Motor neuron (in vitro differentiated cells): Measurements from ENCODE around the gene RANBP9. TPM values are rescaled to one million over a fixed set of nuclear protein-coding genes. Genes with fewer than 3 reads are reported as not detected.

Source experiments
- ATAC-seq, 8 experiments: fragments of 200-7000 bp; cut with Tn5 transposase; replicated peaks in 6 of 8; 2 replicates each; pipeline ENCODE4 v1.8.0; 2021; ENCODE audit warnings: mild to moderate bottlenecking in 8 of 8, moderate library complexity in 8 of 8
- H3K27ac ChIP-seq, 2 donors: fragments of 250-450 bp; sonication (Bioruptor Pico); 2 replicates each; pipeline ENCODE4 v1.9.0; 2021; ENCODE audit warnings: antibody characterized with exemption in 2 of 2, mild to moderate bottlenecking in 2 of 2, moderate library complexity in 1 of 2
- H3K4me1 ChIP-seq, 2 donors: fragments of 250-450 bp; sonication (Bioruptor Pico); replicated peaks in 1 of 2; 2 replicates each; pipeline ENCODE4 v1.6.1; 2021; ENCODE audit warnings: antibody characterized with exemption in 2 of 2, mild to moderate bottlenecking in 2 of 2, moderate library complexity in 1 of 2
- H3K4me3 ChIP-seq, 5 donors: fragments of 250-450 bp; sonication (Bioruptor Pico); 2 replicates each; pipeline ENCODE4 v1.9.0; 2021; ENCODE audit warnings: antibody characterized with exemption in 5 of 5, mild to moderate bottlenecking in 5 of 5, moderate library complexity in 4 of 5
- WGBS, 10 experiments: fragments of 450-650 bp; shearing (Covaris generic); methylation state at CpG; one replicate each; pipeline ENCODE4 v1.0.0; 2022; 5-methylcytosine and 5-hydroxymethylcytosine counted together
- in situ Hi-C, 9 experiments: fragments of 400-800 bp; cut with MboI; loops; one replicate each; pipeline ENCODE4 v1.15.0; 2021; ENCODE audit warnings: low sequenced_read_pairs in 9 of 9, low pct_unique_long_range_greater_than_20kb in 2 of 9; ENCODE audit not compliant: unreplicated experiment in 9 of 9
- total RNA-seq, 8 experiments: library from RNA; unstranded; fragments of 300-600 nt; gene quantifications; 2 replicates each; pipeline versions ENCODE4 v1.2.3 to v1.2.4, GENCODE V29; 2022

RANBP9 gene
- total RNA-seq, 8 experiments from 2014 or later = 23.4 to 47.8 (median 37.9) TPM

DNA sequence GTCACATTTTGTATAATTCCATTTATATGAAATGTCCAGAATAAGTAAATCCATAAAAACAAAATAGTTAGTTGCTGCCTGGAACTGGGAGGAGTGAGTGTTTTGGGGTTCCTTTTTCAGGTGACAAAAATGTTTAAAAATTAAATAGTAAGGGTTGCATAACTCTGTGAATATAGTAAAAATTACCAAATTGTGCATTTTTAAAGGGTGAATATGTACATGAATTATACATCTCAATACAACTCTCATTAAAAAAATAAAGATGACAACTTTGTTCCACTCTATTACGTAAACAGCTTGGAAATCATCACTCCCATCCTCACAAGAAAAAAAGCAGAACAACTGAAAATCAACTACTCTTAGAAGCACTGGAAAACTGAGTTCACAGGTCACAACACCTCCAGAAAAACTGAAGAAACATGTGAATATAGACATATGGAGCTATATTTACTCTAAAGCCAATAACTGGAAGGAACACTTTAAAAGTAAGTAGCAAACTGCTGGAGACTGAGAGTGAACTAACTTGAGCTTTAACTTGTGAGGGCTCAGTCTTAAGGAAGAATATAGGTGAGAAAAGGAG is 40.0 kb downstream of the RANBP9 start:
- 20 to 100% (median 94%) methylated on average over 1 of the region's 1 CpG for WGBS, 10 experiments
- in situ Hi-C loops = no loop called here
- Histone ChIP-seq H3K4me3 (no peak overlapping the region), H3K4me1 (no peaks in the 10 kb centered on the region), H3K27ac (no peak overlapping the region)
- peak in 3 of 8 experiments; percentile 30 to 55 (median 41) for ATAC-seq

DNA sequence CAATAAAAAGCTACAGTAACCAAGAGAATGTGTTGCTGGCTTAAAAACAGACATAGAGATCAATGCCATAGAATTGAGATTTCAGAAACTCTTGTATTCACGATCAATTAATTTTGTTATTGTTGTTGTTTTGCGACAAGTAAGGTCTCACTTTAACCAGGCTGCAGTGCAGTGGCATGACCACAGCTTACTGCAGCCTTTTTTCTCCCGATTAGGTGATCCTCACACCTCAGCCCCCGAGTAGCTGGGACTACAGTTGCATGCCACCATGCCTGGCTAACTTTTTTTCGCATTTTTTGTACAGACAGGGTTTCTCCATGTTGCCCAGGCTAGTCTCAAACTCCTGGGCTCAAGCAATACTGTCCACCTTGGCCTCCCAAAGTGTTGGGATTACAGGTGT is 42.2 kb downstream of the RANBP9 start:
- in situ Hi-C loops = no loop called here
- 70 to 100% (median 94%) methylated on average over 2 to 5 of the region's 5 CpGs; no CpG with 5 or more reads in 1 of the 10 experiments for WGBS, 10 experiments
- Histone ChIP-seq H3K27ac (no peak overlapping the region), H3K4me1 (no peaks in the 10 kb centered on the region), H3K4me3 (no peak overlapping the region)
- no peak for ATAC-seq

- in situ Hi-C loops = no loop called here
- no peak overlapping the region for H3K27ac ChIP-seq
- ATAC-seq = no peak
- H3K4me3 ChIP-seq = no peak overlapping the region
- WGBS, 10 experiments = 28 to 100% (median 75%) methylated on average over 1 to 2 of the region's 2 CpGs
- H3K4me1 ChIP-seq = no peaks in the 10 kb centered on the region
Observed at GRCh38 chr6:13668291-13668928, 43.2 kb downstream of the RANBP9 start.

DNA sequence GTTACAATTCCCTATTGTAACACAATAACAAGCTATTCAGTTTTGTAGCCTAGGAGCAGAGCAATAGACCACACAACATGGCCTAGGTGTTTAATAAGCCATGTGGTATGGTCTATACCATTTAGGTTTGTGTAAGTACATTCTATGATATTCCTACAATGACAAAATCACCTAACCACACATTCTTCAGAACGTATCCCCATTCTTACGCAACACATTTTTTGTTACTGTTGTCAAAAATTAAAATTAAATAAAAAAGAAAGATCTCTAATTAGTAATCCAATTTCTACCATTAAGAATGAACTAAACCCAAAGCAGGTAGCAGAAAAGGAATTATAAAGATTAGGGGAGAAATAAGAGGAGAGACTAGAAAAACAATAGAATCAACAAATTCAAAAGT is 44.0 kb downstream of the RANBP9 start:
- no peaks in the 10 kb centered on the region for H3K4me1 ChIP-seq
- ATAC-seq = no peak
- H3K27ac ChIP-seq = no peak overlapping the region
- WGBS, 10 experiments = 65 to 100% (median 96%) methylated on average over 2 of the region's 2 CpGs
- no peak overlapping the region for H3K4me3 ChIP-seq
- in situ Hi-C loops = no loop called here

DNA sequence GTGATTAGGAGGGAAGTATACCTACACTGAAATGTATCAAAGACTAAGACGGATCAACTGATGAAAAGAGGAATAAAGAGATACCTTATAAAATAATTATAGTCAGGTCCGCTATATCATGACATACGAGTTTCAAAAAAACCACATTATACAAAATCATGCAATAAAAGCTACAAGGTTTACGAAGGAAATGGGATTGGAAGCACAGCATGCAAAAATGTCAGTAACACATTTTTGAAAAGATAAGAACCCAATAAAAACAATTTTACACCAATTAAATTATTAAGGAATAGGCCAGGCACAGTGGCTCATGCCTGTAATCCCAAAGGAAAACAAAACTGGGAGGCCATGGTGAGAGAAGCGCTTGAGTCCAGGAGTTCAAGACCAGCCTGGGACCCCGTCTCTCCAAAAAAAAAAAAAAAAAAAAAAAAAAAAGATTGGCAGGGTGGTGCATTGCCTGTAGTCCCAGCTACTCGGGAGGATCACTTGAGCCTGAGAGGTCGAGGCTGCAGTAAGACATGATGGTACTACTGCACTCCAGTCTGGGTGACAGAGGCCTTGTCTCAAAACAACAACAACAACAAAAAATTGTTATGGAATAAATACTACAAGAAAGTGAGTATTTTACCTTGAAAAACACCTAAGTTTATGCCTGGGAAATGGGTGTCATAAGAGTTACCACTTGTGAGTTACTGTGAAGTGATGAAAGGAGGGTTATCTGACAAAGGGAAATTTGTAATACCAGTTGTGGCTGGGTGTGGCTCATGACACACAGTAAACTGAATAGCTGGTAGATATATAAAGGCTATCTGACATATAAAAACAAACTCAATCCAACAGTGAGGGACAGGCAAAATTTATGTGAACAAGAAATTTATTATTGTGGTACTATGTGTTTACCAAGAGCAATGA is 45.2 kb downstream of the RANBP9 start:
- Histone ChIP-seq H3K4me3 (no peak overlapping the region), H3K4me1 (no peaks in the 10 kb centered on the region), H3K27ac (no peak overlapping the region)
- WGBS, 10 experiments = 85 to 100% (median 94%) methylated on average over 1 to 8 of the region's 8 CpGs
- peak in 2 of 8 experiments; percentile 38 to 58 for ATAC-seq
- in situ Hi-C loops = no loop called here

- Histone ChIP-seq H3K4me3 (no peak overlapping the region), H3K4me1 (no peaks in the 10 kb centered on the region), H3K27ac (no peak overlapping the region)
- in situ Hi-C loops = no loop called here
- ATAC-seq = no peak
Observed at GRCh38 chr6:13664703-13665352, 46.8 kb downstream of the RANBP9 start.

DNA sequence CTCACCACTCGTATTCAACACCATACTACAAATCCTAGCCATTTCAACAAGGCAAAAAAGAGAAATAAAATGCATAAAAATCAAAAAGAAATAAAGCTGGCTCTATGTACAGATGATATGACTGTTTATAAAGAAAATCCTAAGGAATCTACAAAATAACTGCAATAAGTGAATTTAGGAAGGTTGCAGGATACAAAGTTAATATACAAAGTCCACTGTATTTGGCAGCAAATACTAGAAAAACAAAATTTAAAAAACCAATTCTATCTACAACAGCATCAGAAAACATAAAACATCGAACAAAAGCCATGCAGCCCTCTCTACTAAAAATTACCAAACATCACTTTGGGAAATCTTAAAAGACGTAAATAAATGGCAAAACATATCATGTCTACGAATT is 47.6 kb downstream of the RANBP9 start:
- in situ Hi-C loops = no loop called here
- 55 to 100% (median 97%) methylated on average over 2 to 4 of the region's 4 CpGs; no CpG with 5 or more reads in 1 of the 10 experiments for WGBS, 10 experiments
- Histone ChIP-seq H3K4me3 (no peak overlapping the region), H3K27ac (no peak overlapping the region), H3K4me1 (no peaks in the 10 kb centered on the region)
- no peak for ATAC-seq

GRCh38 chr6:13662651-13663334 is 48.8 kb downstream of the RANBP9 start:
- no peak for ATAC-seq
- WGBS, 10 experiments = 53 to 97% (median 79%) methylated on average over 2 to 3 of the region's 3 CpGs
- in situ Hi-C loops = no loop called here
- Histone ChIP-seq H3K4me3 (no peak overlapping the region), H3K4me1 (no peaks in the 10 kb centered on the region), H3K27ac (no peak overlapping the region)

- no peak overlapping the region for H3K4me3 ChIP-seq
- WGBS, 10 experiments = 51 to 100% (median 79%) methylated on average over 2 of the region's 2 CpGs
- no peak for ATAC-seq
Observed at GRCh38 chr6:13661647-13662046, 50.0 kb downstream of the RANBP9 start.

GRCh38 chr6:13660893-13661292 is 50.7 kb downstream of the RANBP9 start:
- no peak for ATAC-seq
- H3K27ac ChIP-seq = no peak overlapping the region
- WGBS, 10 experiments = 93 to 100% (median 100%) methylated on average over 1 of the region's 1 CpG; no CpG with 5 or more reads in 1 of the 10 experiments
- in situ Hi-C loops = no loop called here
- H3K4me1 ChIP-seq = no peaks in the 10 kb centered on the region
- H3K4me3 ChIP-seq = no peak overlapping the region

More at GRCh38 chr6:13661647-13662046, 50.0 kb downstream of the RANBP9 start:
- H3K27ac ChIP-seq = no peak overlapping the region
- in situ Hi-C loops = no loop called here
- H3K4me1 ChIP-seq = no peaks in the 10 kb centered on the region

DNA sequence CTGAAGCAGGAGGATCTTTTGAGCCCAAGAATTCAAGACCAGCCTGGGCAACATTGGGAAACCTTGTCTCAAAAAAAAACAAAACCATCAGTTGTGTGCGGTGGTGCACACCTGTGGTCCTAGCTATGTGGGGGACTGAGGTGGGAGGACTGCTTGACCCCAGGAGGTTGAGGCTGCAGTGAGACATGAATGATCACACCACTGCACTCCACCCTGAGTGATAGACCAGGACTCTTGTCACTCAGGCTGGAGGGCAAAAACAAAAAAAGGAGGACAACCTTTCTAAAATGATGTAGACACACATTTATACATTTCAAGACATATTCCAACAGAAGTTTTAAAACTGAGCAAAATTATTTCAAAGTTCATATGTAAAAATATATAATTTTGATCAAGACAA is 51.4 kb downstream of the RANBP9 start:
- WGBS, 10 experiments = 80 to 100% (median 82%) methylated on average over 1 of the region's 1 CpG; no CpG with 5 or more reads in 6 of the 10 experiments
- ATAC-seq = no peak
- Histone ChIP-seq H3K27ac (no peak overlapping the region), H3K4me3 (no peak overlapping the region), H3K4me1 (no peaks in the 10 kb centered on the region)
- in situ Hi-C loops = no loop called here

- H3K4me3 ChIP-seq = no peak overlapping the region
- in situ Hi-C loops = no loop called here
- no peaks in the 10 kb centered on the region for H3K4me1 ChIP-seq
- H3K27ac ChIP-seq = no peak overlapping the region
- 20 to 100% (median 84%) methylated on average over 1 of the region's 1 CpG for WGBS, 10 experiments
- ATAC-seq = peak in 1 of 8 experiments; percentile 27
Observed at GRCh38 chr6:13655700-13656099, 55.9 kb downstream of the RANBP9 start.

GRCh38 chr6:13654496-13654895 is 57.1 kb downstream of the RANBP9 start:
- H3K27ac ChIP-seq = no peak overlapping the region
- H3K4me3 ChIP-seq = no peak overlapping the region
- H3K4me1 ChIP-seq = no peaks in the 10 kb centered on the region
- no peak for ATAC-seq
- in situ Hi-C loops = no loop called here
